RPMI7951 (cell line): ENCODE results near the gene JAK2. TPM values are rescaled to one million over a fixed set of nuclear protein-coding genes. Genes with fewer than 3 reads are reported as not detected.
"Not testable (repeated sequence)": the region's sequence is repeated elsewhere in the genome, so short reads cannot be mapped to it uniquely, and the experiment has no call there.

Source experiments
- DNase-seq: peaks from one replicate; pipeline ENCODE4 v3.0.0-alpha.2; 2012; ENCODE audit warnings: low read depth
- total RNA-seq: library from RNA; depleted of rRNA; stranded (reverse); fragments of >200 nt; shearing (Covaris generic); gene quantifications from 2 replicates; pipeline ENCODE4 v1.2.3, GENCODE V29; 2014; rRNA removed

The JAK2 gene
- total RNA-seq = 4.8 and 5.8 TPM in 2 replicates

- peak; percentile 92 for DNase-seq
Measured at GRCh38 chr9:4984621-4985385, at the start of gene JAK2. JAK2 (plus strand) TSS chr9:4985272; CDS start chr9:5021988, 36,716 bp downstream.

- DNase-seq = no peak
Measured at GRCh38 chr9:4936277-4936676, 48.8 kb upstream of the JAK2 start.

- no peak for DNase-seq
Measured at GRCh38 chr9:4936823-4937222, 48.2 kb upstream of the JAK2 start.

- DNase-seq = no peak
Measured at GRCh38 chr9:4937446-4937845, 47.6 kb upstream of the JAK2 start.

- DNase-seq = no peak
Measured at GRCh38 chr9:4938496-4938895, 46.6 kb upstream of the JAK2 start.

- no peak for DNase-seq
Measured at GRCh38 chr9:4939118-4939561, 45.9 kb upstream of the JAK2 start.

GRCh38 chr9:4942042-4942691 lies 42.9 kb upstream of the JAK2 start:
- DNase-seq = peak; percentile 10

- DNase-seq = no peak
Measured at GRCh38 chr9:4943346-4943745, 41.7 kb upstream of the JAK2 start.

GRCh38 chr9:4944431-4945211 lies 40.5 kb upstream of the JAK2 start:
- DNase-seq = not testable (repeated sequence)

- DNase-seq = no peak
Measured at GRCh38 chr9:4946937-4947336, 38.1 kb upstream of the JAK2 start.

GRCh38 chr9:4955836-4956235 lies 29.2 kb upstream of the JAK2 start:
- peak; percentile 15 for DNase-seq

- DNase-seq = no peak
Measured at GRCh38 chr9:4959031-4959430, 26.0 kb upstream of the JAK2 start.

GRCh38 chr9:4962085-4962484 lies 23.0 kb upstream of the JAK2 start:
- DNase-seq = no peak

GRCh38 chr9:4964540-4964939 lies 20.5 kb upstream of the JAK2 start:
- DNase-seq = no peak

- no peak for DNase-seq
Measured at GRCh38 chr9:4965174-4965821, 19.8 kb upstream of the JAK2 start.

- peak; percentile 8 for DNase-seq
Measured at GRCh38 chr9:4967523-4967922, 17.5 kb upstream of the JAK2 start.

- no peak for DNase-seq
Measured at GRCh38 chr9:4969130-4969529, 15.9 kb upstream of the JAK2 start.

- DNase-seq = no peak
Measured at GRCh38 chr9:4970970-4971641, 14.0 kb upstream of the JAK2 start.

GRCh38 chr9:4973246-4973645 lies 11.8 kb upstream of the JAK2 start:
- no peak for DNase-seq

GRCh38 chr9:4973902-4974301 lies 11.2 kb upstream of the JAK2 start:
- no peak for DNase-seq

GRCh38 chr9:4979239-4979638 lies 5.8 kb upstream of the JAK2 start:
- DNase-seq = no peak
